Breast epithelium (tissue), 3 donors: ENCODE measurements around the gene ACSL3.

Experiments
- POLR2A ChIP-seq: fragments of 450-650 bp; IDR thresholded peaks from one replicate; pipeline ENCODE4 v1.6.1; 2016; ENCODE audit warnings: antibody characterized with exemption, mild to moderate bottlenecking, moderate library complexity
- POLR2AphosphoS5 ChIP-seq, 3 donors: sonication (generic); formaldehyde crosslinking; IDR thresholded peaks; one replicate each; pipeline ENCODE4 v1.6.1; 2017; ENCODE audit warnings: antibody characterized with exemption in 3 of 3
- TF ChIP-seq, protein P1 (sequence below), 3 donors: fragments of 450-650 bp; IDR thresholded peaks; one replicate each; pipeline ENCODE4 v1.5.1; 2016 to 2017; ENCODE audit warnings: antibody characterized with exemption in 3 of 3, mild to moderate bottlenecking in 3 of 3, moderate library complexity in 3 of 3

DNA sequence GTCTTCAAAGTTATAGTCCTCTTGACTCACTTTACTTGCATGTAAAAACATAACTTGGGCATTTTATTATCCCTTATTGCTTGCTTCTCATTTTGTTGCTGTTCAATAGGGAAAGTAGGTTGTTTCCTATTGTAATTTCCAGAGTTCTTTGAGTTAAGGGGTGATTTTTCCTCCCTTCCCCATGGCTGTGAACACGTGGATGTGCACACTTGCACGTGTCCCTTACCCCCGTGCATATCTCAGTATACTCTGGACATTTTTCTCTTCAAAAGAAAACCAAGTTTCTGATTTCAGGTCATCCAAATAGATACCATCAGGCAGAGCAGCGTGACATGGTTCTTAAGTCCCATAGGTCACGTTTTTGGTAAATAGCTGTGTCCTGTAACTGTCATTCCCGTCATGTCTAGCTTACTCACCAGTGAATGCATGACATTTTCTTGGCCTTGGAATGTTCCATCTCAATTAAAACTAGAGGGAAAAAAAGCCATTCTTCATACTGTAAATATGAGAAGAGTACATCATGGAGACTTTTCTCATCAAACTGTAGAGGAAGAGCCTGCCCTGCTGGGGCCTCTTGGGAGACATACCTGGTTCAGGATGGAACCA, 107.8 kb downstream of the ACSL3 start:
- TF ChIP-seq, protein P1, sequence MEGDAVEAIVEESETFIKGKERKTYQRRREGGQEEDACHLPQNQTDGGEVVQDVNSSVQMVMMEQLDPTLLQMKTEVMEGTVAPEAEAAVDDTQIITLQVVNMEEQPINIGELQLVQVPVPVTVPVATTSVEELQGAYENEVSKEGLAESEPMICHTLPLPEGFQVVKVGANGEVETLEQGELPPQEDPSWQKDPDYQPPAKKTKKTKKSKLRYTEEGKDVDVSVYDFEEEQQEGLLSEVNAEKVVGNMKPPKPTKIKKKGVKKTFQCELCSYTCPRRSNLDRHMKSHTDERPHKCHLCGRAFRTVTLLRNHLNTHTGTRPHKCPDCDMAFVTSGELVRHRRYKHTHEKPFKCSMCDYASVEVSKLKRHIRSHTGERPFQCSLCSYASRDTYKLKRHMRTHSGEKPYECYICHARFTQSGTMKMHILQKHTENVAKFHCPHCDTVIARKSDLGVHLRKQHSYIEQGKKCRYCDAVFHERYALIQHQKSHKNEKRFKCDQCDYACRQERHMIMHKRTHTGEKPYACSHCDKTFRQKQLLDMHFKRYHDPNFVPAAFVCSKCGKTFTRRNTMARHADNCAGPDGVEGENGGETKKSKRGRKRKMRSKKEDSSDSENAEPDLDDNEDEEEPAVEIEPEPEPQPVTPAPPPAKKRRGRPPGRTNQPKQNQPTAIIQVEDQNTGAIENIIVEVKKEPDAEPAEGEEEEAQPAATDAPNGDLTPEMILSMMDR (IDR thresholded peaks at IDR 0.05) = no peak
- TF ChIP-seq POLR2A (no peak), POLR2AphosphoS5 (IDR thresholded peaks at IDR 0.05) (no peak)
